ENCODE results near the gene SHTN1. TPM values are rescaled to one million over a fixed set of nuclear protein-coding genes. Genes with fewer than 3 reads are reported as not detected.
A peak's percentile ranks its signal among the peaks of the same experiment; 100 is the strongest.

Gene SHTN1
- polyA plus RNA-seq: 37.2 TPM
- long read RNA-seq, donor 1, partial matches to known transcripts: 16 of 16 reads
- long read RNA-seq, donor 1, other reads (novel, unspliced or antisense): 0 of 16 reads
- long read RNA-seq, donor 2, full-length matches to known transcripts: 3 of 50 reads
- long read RNA-seq, donor 2, partial matches to known transcripts: 47 of 50 reads
- long read RNA-seq, donor 2, other reads (novel, unspliced or antisense): 0 of 50 reads
- long read RNA-seq, donor 3: 0 reads
- long read RNA-seq, donor 4, full-length matches to known transcripts: 1 of 1 reads
- long read RNA-seq, donor 4, partial matches to known transcripts: 0 of 1 reads
- long read RNA-seq, donor 4, other reads (novel, unspliced or antisense): 0 of 1 reads
- long read RNA-seq, donor 5, full-length matches to known transcripts: 1 of 1 reads
- long read RNA-seq, donor 5, partial matches to known transcripts: 0 of 1 reads
- long read RNA-seq, donor 5, other reads (novel, unspliced or antisense): 0 of 1 reads
- long read RNA-seq, donor 6, full-length matches to known transcripts: 1 of 25 reads
- long read RNA-seq, donor 6, partial matches to known transcripts: 24 of 25 reads
- long read RNA-seq, donor 6, other reads (novel, unspliced or antisense): 0 of 25 reads
- long read RNA-seq, donor 7, full-length matches to known transcripts: 2 of 7 reads
- long read RNA-seq, donor 7, partial matches to known transcripts: 5 of 7 reads
- long read RNA-seq, donor 7, other reads (novel, unspliced or antisense): 0 of 7 reads
- long read RNA-seq, donor 8, full-length matches to known transcripts: 1 of 20 reads
- long read RNA-seq, donor 8, partial matches to known transcripts: 19 of 20 reads
- long read RNA-seq, donor 8, other reads (novel, unspliced or antisense): 0 of 20 reads
- long read RNA-seq, donor 9, full-length matches to known transcripts: 2 of 14 reads
- long read RNA-seq, donor 9, partial matches to known transcripts: 12 of 14 reads
- long read RNA-seq, donor 9, other reads (novel, unspliced or antisense): 0 of 14 reads
- long read RNA-seq, donor 10, full-length matches to known transcripts: 8 of 27 reads
- long read RNA-seq, donor 10, partial matches to known transcripts: 19 of 27 reads
- long read RNA-seq, donor 10, other reads (novel, unspliced or antisense): 0 of 27 reads
- long read RNA-seq, donor 11, full-length matches to known transcripts: 1 of 18 reads
- long read RNA-seq, donor 11, partial matches to known transcripts: 17 of 18 reads
- long read RNA-seq, donor 11, other reads (novel, unspliced or antisense): 0 of 18 reads

DNA sequence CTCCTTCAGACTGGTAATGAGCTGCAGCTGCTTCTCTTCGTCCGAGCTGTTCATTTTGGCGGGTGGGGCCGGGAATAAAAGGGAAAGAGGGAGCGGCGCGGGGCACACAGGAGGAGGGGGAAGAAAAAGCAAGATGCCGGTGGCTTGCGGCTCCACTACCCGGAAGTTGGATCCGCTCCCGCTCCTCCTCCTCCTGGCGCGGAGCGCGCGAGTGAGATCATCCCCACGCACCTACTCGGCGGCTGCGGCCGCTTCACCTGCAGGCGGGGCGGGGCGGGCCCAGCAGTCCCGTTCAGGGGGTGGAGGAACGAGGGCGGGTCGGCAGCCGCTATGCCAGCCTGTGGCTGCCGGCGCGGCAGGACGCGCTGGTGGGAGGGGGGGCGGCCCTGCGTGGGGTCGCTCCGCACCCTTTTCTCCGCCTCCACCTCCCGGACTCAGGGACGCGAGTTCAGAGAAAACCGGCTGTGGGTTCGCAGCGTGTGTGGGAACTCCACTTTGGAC lies at the start of gene SHTN1:
Gene SHTN1 (minus strand): TSS at position 162 of the 501 bp plus-strand sequence. CDS start 108 bp downstream, at position 54.
- no peaks in the 10 kb centered on the region for H3K9me3 ChIP-seq (ENCODE audit: control insufficient read depth, low read depth, low read length)
- H3K27me3 ChIP-seq (ENCODE audit: control insufficient read depth, insufficient read depth, low read length): no peaks in the 10 kb centered on the region
- peak within 1 kb of the TSS; percentile 81 for H3K4me3 ChIP-seq (ENCODE audit: low read length)
- no peaks in the 10 kb centered on the region for H3K4me1 ChIP-seq (ENCODE audit: control insufficient read depth, insufficient read depth, low read length)
- peak; percentile 87 to 93 for DNase-seq
- no peaks in the 10 kb centered on the region for H3K36me3 ChIP-seq (ENCODE audit: control insufficient read depth, insufficient read depth, low read length)
- H3K27ac ChIP-seq (ENCODE audit: low read length): peak within 1 kb of the TSS; percentile 89
- no CpG with 5 or more reads among the region's 46 CpGs for WGBS (ENCODE audit: insufficient coverage, low lambda C conversion rate)

GRCh38 chr10:117053482-117053881 lies 48.5 kb upstream of the SHTN1 start:
- Histone ChIP-seq H3K4me3 (ENCODE audit: low read length) (no peak overlapping the region), H3K4me1 (ENCODE audit: control insufficient read depth, insufficient read depth, low read length) (peaks cover 4% of the 10 kb centered on the region), H3K27ac (ENCODE audit: low read length) (no peak overlapping the region), H3K36me3 (ENCODE audit: control insufficient read depth, insufficient read depth, low read length) (no peaks in the 10 kb centered on the region), H3K9me3 (ENCODE audit: control insufficient read depth, low read depth, low read length) (peaks cover 6% of the 10 kb centered on the region), H3K27me3 (ENCODE audit: control insufficient read depth, insufficient read depth, low read length) (no peaks in the 10 kb centered on the region)
- no CpG with 5 or more reads among the region's 1 CpG for WGBS (ENCODE audit: insufficient coverage, low lambda C conversion rate)
- DNase-seq: no peak

GRCh38 chr10:117047947-117048346 lies 43.0 kb upstream of the SHTN1 start:
- WGBS (ENCODE audit: insufficient coverage, low lambda C conversion rate): no CpG with 5 or more reads among the region's 2 CpGs
- H3K27me3 ChIP-seq (ENCODE audit: control insufficient read depth, insufficient read depth, low read length): no peaks in the 10 kb centered on the region
- peaks cover 7% of the 10 kb centered on the region for H3K4me1 ChIP-seq (ENCODE audit: control insufficient read depth, insufficient read depth, low read length)
- no peaks in the 10 kb centered on the region for H3K36me3 ChIP-seq (ENCODE audit: control insufficient read depth, insufficient read depth, low read length)
- peak in 1 of 2 donors; percentile 3 for DNase-seq
- no peak overlapping the region for H3K27ac ChIP-seq (ENCODE audit: low read length)
- H3K4me3 ChIP-seq (ENCODE audit: low read length): no peak overlapping the region
- peaks cover 10% of the 10 kb centered on the region for H3K9me3 ChIP-seq (ENCODE audit: control insufficient read depth, low read depth, low read length)

DNA sequence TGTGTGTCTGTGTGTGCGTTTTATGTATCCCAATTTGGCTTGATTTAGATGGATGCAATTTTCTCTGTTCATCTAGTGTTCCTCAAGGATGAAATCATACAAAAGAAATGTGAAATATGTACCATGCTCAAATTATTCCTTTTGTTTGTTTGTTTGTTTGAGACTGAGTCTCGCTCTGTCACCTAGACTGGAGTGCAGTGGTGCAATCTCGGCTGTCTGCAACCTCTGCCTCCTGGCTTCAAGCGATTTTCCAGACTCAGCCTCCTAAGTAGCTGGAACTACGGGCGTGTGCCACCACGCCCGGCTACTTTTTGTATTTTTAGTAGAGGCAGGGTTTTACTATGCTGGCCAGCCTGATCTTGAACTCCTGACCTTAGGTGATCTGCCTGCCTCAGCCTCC lies 11.3 kb upstream of the SHTN1 start:
- no CpG with 5 or more reads among the region's 8 CpGs for WGBS (ENCODE audit: insufficient coverage, low lambda C conversion rate)

DNA sequence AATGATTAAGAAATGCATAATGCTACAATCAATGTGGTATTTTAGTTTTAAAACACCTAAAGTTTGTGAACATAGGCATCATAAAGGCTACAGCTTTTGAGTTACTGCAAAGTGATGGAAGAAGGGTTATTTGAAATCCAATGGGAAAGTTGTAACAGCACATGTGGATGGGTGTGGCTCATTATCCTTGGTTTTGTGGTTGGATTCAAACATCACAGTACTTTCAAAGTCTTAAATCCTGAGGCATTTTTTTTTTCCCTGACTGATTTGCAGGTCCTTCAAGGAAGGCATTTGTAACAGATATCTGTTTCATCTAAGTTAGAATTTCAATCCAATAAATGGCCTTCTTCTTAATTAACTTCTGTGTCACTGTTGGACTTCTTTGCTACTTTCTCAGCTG lies 9.8 kb upstream of the SHTN1 start:
- Histone ChIP-seq H3K4me3 (ENCODE audit: low read length) (no peak overlapping the region), H3K27me3 (ENCODE audit: control insufficient read depth, insufficient read depth, low read length) (no peaks in the 10 kb centered on the region), H3K36me3 (ENCODE audit: control insufficient read depth, insufficient read depth, low read length) (no peaks in the 10 kb centered on the region), H3K27ac (ENCODE audit: low read length) (no peak overlapping the region), H3K4me1 (ENCODE audit: control insufficient read depth, insufficient read depth, low read length) (no peaks in the 10 kb centered on the region), H3K9me3 (ENCODE audit: control insufficient read depth, low read depth, low read length) (no peaks in the 10 kb centered on the region)
- no peak for DNase-seq

More for the DNA sequence above, 11.3 kb upstream of the SHTN1 start:
- H3K27me3 ChIP-seq (ENCODE audit: control insufficient read depth, insufficient read depth, low read length): no peaks in the 10 kb centered on the region
- H3K27ac ChIP-seq (ENCODE audit: low read length): no peak overlapping the region
- no peak overlapping the region for H3K4me3 ChIP-seq (ENCODE audit: low read length)
- H3K4me1 ChIP-seq (ENCODE audit: control insufficient read depth, insufficient read depth, low read length): no peaks in the 10 kb centered on the region
- no peaks in the 10 kb centered on the region for H3K36me3 ChIP-seq (ENCODE audit: control insufficient read depth, insufficient read depth, low read length)
- DNase-seq: no peak
- no peaks in the 10 kb centered on the region for H3K9me3 ChIP-seq (ENCODE audit: control insufficient read depth, low read depth, low read length)

DNA sequence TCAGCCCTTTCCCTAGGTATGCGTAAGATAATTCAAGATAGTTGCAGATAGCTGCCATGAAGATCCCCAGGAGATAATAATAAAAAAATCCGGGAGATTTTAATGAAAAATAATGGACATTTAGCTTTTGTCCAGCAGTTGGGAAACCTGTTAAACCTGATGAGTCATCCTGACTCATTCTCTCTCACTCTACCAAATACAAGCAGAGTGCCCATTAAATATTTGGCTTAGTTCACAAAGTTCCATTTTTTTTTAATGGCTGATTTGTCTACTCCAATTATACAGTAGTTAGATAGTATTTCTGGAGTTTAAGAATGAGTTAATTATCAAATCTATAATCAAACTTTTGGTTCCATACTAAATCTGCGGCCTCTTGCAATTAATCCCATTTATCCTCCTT lies 2.1 kb upstream of the SHTN1 start:
- H3K9me3 ChIP-seq (ENCODE audit: control insufficient read depth, low read depth, low read length): no peaks in the 10 kb centered on the region
- no peaks in the 10 kb centered on the region for H3K27me3 ChIP-seq (ENCODE audit: control insufficient read depth, insufficient read depth, low read length)
- no peak for DNase-seq
- no peak overlapping the region for H3K4me3 ChIP-seq (ENCODE audit: low read length)
- H3K36me3 ChIP-seq (ENCODE audit: control insufficient read depth, insufficient read depth, low read length): no peaks in the 10 kb centered on the region
- H3K4me1 ChIP-seq (ENCODE audit: control insufficient read depth, insufficient read depth, low read length): no peaks in the 10 kb centered on the region
- no peak overlapping the region for H3K27ac ChIP-seq (ENCODE audit: low read length)
- 94% methylated on average over 2 of the region's 3 CpGs for WGBS (ENCODE audit: insufficient coverage, low lambda C conversion rate)

DNA sequence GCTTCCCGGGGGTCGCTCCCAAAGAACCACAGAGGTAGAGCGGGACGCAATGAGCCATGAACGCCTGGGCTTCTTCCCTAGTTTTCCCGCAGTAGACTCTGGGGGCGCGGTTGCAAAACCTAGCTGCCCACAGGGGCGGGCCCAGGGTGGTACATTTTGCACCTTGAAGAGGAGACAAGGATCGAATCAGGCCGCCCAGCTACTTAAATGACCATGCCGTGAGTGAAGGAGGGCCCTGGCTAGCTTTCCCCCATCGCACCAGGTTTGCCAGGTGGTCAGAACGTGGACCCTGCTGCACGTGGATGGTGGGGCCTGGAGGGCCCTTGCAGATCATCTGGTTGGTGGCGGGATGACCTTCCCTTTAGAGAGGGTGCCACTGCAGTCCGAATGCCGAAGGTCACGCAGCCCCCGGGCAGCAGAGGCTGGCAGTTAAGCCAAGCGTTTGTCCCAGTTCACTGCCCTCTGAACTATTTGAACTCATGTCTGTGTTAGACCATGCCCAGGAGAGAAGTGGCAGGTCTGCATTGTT lies 604 bp upstream of the SHTN1 start:
- Histone ChIP-seq H3K4me3 (ENCODE audit: low read length) (peak overlapping the region; percentile 81), H3K9me3 (ENCODE audit: control insufficient read depth, low read depth, low read length) (no peaks in the 10 kb centered on the region), H3K27ac (ENCODE audit: low read length) (peak overlapping the region; percentile 89), H3K36me3 (ENCODE audit: control insufficient read depth, insufficient read depth, low read length) (no peaks in the 10 kb centered on the region), H3K4me1 (ENCODE audit: control insufficient read depth, insufficient read depth, low read length) (no peaks in the 10 kb centered on the region), H3K27me3 (ENCODE audit: control insufficient read depth, insufficient read depth, low read length) (no peaks in the 10 kb centered on the region)
- DNase-seq: peak in 1 of 2 donors; percentile 59
- WGBS (ENCODE audit: insufficient coverage, low lambda C conversion rate): no CpG with 5 or more reads among the region's 21 CpGs

DNA sequence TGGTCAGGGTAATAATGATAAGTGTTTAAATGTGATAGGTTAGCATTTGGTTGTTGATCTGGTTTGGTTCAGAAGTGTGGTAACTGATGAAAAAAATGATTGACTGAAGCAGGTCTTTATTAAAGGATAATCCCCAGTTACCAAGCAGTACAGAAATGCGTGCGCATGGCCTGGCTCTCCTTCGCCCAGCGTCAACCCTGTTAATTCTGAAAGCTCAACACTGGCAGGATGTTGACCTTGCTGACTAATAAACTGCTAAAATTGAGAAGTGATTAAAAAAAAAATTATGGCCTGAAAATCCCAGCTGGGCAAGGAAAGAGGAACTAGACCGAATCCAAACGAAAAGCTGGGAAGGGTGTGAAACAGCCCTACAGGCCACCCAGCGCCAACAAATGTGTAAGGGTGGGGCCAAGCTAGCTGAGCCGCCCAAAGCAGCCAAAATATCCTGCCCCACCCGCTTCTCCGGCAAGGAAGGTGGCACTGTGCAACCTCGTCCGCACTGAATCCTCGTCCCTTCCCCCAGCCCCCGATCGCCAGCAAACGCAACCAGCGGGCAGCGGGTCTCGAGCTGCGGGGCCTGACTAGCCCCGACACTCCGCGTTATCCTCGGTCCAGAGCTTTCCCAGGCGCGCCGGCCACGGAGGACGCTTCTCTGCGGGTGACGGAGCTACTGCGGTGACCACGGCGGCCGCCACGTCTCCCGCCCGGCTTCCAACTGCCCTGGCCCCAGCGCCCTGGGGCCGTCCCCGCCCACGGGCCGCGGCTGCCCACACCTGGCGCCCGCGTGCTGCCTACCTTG lies 561 bp downstream of the SHTN1 start:
- Histone ChIP-seq H3K4me3 (ENCODE audit: low read length) (peak overlapping the region; percentile 81), H3K4me1 (ENCODE audit: control insufficient read depth, insufficient read depth, low read length) (no peaks in the 10 kb centered on the region), H3K9me3 (ENCODE audit: control insufficient read depth, low read depth, low read length) (no peaks in the 10 kb centered on the region), H3K36me3 (ENCODE audit: control insufficient read depth, insufficient read depth, low read length) (no peaks in the 10 kb centered on the region), H3K27ac (ENCODE audit: low read length) (peak overlapping the region; percentile 89), H3K27me3 (ENCODE audit: control insufficient read depth, insufficient read depth, low read length) (no peaks in the 10 kb centered on the region)
- peak in 1 of 2 donors; percentile 13 for DNase-seq
- WGBS (ENCODE audit: insufficient coverage, low lambda C conversion rate): no CpG with 5 or more reads among the region's 47 CpGs

DNA sequence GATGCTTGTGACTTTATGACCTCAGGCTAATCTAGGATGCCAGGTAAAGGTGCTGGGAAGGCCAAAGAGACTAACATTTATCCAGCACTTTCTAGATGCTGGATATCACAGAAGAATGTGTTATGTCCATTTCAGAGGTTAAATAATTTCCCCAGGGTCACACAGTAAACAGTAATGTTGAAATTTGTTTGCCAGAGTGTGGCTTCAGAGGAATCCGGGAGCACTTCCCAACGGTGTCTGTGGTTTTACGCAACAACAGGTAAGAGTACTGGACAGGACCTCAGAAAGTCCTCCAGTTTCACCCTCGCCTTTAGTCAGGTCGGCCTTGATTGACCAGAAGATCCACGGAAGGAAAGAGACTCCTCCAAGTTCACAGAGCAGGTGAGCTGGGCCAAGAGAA lies 1.7 kb downstream of the SHTN1 start:
- Histone ChIP-seq H3K27me3 (ENCODE audit: control insufficient read depth, insufficient read depth, low read length) (no peaks in the 10 kb centered on the region), H3K36me3 (ENCODE audit: control insufficient read depth, insufficient read depth, low read length) (no peaks in the 10 kb centered on the region), H3K9me3 (ENCODE audit: control insufficient read depth, low read depth, low read length) (no peaks in the 10 kb centered on the region), H3K4me1 (ENCODE audit: control insufficient read depth, insufficient read depth, low read length) (no peaks in the 10 kb centered on the region), H3K27ac (ENCODE audit: low read length) (no peak overlapping the region), H3K4me3 (ENCODE audit: low read length) (no peak overlapping the region)
- 100% methylated on average over 1 of the region's 6 CpGs for WGBS (ENCODE audit: insufficient coverage, low lambda C conversion rate)
- peak in 1 of 2 donors; percentile 8 for DNase-seq

Data from large intestine (tissue), 12 donors.